NCI-H2029 (cell line): ENCODE measurements around the gene SIGMAR1.
"Not testable (repeated sequence)": the region's sequence is repeated elsewhere in the genome, so short reads cannot be mapped to it uniquely, and the experiment has no call there.

ENCODE experiments used
- DNase-seq: peaks from one replicate; lab custom pipeline; 2025; lab: John Stamatoyannopoulos, UW

The SIGMAR1 gene

GRCh38 chr9:34654323-34655051 lies 16.9 kb upstream of the SIGMAR1 start:
- peak; percentile 49 for DNase-seq

DNA sequence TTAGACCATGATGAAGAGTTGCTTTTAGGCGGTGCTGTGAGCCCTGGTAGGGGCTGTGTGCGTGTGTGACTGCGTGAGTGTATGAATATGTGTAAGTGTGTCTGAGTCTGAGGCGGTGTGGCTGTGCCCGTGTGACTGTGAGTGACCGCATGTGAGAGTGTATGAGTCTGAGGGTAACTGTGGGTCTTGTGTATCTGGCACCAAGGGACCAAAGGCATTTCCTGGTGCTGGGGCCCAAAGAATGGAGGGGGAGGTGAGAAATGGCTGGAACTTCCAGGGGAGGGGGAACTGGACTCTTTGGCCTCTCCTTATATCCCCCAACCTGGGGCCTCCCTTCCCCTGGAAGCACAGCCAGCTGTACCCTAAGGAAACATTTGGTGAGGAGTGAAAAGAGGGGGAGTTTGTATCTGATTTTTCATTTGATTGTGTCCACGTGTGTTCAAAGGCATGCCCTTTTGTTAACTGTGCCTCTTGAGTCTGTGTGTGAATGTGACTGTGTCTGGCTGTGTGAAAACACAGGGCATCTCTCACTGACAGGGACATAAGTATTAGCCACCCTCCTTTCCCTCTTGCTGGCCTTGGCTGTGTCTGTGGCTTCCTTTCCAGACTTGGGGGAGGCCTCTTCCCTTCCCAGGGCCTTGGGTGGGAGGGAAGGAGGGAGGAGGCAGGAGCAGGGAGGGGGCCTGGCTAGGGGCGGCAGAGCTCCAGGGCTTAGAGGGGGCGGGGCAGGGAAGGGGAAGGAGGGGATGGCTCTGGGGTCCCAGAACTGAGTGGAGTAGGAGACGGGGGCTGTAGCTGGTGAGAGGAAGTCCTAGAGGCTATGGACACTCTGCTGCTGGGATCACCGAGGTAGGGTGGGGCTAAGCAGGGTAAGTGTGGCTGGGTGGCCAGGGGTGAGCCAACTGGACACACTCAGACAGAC lies 15.8 kb upstream of the SIGMAR1 start:
- DNase-seq, result no peak

DNA sequence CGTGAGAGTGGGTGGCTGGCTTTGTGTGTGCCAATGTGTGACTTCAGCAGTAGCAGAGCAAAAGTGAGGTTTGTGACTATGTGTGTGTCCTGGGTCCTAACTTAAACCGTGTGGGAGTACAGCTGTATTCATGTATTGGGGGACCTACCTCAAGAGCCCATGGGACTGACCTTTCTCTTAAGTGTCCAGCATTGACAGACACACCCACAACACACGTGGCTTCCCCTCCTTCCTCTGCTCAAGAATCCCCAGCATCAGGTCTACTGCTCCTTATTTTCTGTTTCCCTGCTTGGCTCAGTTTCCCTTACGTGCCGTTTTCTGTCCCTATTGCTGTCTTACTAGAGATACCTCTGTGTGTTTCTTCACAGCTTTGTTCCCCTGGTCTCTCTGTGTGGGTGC lies 15.0 kb upstream of the SIGMAR1 start:
- DNase-seq, result no peak

- peak; percentile 56 for DNase-seq
These were observed 14.5 kb upstream of the SIGMAR1 start, which contains the start of gene IL11RA for GRCh38 chr9:34651876-34652601. TSS of gene IL11RA (plus strand) at chr9:34652185. CDS start at chr9:34655218, 3,033 bp downstream.

DNA sequence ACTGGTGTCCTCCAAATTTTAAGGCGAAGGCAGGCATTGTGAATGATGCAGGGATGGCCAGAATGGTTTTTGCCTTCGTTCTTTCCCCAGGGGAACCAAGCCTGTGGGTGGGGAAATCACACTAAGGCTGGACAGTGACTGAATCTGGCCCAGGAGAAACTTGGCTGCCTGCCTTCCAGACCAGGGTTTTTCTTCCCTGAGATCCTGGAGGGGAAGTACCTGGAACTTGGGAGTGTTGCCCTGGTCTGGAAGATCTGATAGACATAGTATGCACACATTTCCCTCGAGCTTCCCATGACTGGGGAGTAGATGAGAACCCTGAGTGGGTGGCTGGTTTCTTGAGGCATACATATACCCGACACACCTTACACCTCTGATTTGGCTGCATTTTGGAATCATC lies 13.7 kb upstream of the SIGMAR1 start:
- DNase-seq, result no peak

DNA sequence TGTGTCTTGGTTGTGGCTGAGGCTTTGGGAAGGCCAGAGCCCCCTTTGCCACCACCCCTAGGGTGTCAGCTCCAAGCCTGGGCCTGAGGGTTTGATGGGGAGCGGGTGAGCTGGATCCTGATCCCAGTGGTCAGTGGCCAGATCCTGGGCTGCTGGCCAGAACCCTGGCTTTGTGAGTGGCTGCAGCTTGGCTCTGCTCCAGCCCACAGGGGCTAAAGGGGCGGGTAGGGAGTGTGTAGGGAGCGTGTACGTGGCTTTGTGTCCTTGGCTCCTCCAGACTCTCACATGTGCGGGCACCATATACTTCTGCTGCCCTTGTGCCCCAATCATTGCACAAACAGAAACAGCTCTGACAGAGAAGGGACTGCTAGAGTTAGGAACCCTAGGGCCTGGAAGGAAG lies 13.2 kb upstream of the SIGMAR1 start:
- DNase-seq, result no peak

DNA sequence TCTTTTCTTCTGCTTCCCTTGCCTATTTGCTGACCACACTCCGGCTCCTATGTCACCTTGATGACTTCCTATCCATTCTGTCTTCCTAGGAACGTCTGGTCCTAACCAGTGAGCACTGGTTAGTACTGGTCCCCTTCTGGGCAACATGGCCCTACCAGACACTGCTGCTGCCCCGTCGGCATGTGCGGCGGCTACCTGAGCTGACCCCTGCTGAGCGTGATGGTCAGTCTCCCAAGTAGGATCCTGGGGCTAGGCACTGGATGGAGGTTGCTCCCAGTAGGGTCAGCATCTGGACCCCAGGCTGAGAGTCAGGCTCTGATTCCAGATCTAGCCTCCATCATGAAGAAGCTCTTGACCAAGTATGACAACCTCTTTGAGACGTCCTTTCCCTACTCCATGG lies 11.1 kb upstream of the SIGMAR1 start:
- DNase-seq, result no peak

GRCh38 chr9:34647651-34648050 lies 10.1 kb upstream of the SIGMAR1 start:
- DNase-seq, result no peak

GRCh38 chr9:34647084-34647403 lies 9.5 kb upstream of the SIGMAR1 start:
- DNase-seq, result no peak

DNA sequence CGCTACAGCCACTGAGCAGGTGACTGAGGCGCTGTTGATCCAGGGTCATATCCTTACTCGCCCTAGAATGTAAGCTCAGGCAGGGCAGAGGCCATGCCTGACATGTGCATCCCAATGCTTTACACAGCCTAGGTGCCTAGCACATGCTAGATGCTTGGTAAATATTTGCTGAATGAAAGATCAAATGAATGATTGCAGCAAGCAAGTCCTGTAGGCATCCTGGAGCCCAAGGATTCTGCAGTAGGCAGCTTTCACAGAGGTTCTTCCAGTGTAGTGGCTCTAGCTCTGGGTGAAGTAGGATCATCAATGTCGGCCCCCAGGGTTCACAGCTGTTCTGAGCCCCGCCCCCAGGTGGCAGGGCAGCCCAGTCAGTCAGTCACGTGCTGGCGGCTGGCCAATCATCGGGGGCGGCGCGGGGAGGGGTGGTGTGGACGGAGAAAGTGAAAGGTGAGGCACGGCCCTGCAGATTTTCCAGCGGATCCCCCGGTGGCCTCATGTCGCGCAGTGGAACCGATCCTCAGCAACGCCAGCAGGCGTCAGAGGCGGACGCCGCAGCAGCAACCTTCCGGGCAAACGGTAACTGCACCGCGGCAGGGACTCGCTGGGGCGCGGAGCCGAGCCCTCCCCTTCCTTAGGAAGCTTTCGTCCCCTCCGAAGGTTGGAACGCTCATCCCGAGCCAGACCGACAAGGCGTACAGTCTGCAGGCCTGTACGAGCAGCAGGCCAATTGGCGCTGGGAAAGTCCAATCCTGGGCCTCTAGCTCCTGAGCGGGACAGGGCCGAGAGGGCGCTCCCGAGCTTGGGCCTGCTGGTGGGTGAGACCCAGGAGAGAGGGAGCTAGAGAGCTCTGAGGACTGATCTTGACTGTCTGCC lies 8.9 kb upstream of the SIGMAR1 start, which contains the start of gene GALT:
GALT (plus strand) TSS at position 465 of the 873 bp plus-strand sequence; CDS start at position 495, 30 bp downstream.
- DNase-seq, result peak; percentile 90

- DNase-seq, result no peak
These were observed 7.3 kb upstream of the SIGMAR1 start for GRCh38 chr9:34644766-34645314.

DNA sequence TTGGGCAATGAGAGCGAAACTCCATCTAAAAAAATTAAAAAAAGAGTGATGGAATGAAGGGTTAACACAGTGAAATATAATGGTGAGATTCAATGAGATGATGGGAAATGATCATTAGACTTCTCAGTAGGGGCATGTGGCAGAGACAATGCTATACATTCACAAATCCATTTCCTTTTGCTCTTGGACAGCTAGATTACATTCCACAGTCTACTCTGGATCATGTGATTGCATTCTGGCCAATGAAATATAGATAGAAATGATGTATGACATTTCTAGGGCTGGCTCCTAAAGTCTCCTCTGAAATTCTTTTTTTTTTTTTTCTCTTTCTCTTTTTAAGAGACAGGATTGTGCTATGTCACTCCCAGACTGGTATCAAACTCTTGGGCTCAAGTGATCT lies 5.1 kb upstream of the SIGMAR1 start:
- DNase-seq, result no peak

GRCh38 chr9:34639322-34639721 lies 1.7 kb upstream of the SIGMAR1 start:
- DNase-seq, result not testable (repeated sequence)

DNA sequence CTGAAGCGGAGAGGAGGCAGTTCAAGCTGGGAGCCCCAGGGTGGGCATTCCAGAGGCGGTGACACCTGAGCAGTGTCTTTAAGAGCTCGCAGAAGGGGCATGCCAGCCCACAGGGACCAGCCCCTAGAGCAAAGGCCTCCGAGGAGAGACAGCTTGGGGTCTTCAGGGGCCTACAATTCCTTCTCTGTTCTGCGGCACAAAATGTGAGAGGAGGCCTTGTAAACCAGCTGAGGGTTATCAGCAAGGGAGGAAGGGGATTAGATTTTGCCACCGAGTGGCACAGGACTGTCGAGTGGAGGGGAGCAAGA lies 505 bp upstream of the SIGMAR1 start:
- no peak for DNase-seq

- DNase-seq, result peak; percentile 49
These were observed 714 bp downstream of the SIGMAR1 start for GRCh38 chr9:34636791-34637355.

GRCh38 chr9:34635556-34635955 lies 2.0 kb downstream of the SIGMAR1 start:
- no peak for DNase-seq

DNA sequence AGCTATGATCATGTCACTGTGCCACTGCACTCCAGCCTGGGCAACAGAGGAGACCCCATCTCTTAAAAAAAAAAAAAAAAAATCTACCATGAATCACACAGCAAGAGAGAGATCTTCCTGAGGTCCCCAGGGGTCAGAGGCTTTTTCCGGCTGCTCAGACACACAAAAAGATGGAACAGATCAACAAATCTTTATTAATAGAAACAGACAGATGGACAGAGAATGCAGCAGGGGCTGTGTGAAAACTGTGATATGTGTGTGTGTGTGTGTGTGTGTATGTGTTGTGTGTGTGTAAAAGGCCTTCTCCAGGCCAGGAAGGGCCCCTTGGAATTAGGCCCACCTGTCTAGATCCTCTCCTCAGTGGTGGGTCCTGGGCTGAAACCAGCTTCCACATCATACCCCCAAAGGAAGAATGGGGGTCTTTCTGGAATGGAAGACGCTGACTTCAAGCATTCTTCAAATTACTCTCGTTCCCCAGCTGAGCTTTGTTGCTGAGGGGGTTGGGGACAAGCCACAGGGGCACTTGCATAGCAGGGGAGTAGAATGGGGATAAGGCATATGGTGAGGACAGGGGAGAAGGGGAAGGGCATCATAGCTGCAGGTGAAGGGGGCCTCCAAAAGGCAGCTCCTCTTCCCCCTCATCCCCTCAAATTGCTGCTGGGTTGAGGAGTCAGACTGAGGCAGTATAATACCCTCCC lies 2.9 kb downstream of the SIGMAR1 start:
- DNase-seq, result no peak

DNA sequence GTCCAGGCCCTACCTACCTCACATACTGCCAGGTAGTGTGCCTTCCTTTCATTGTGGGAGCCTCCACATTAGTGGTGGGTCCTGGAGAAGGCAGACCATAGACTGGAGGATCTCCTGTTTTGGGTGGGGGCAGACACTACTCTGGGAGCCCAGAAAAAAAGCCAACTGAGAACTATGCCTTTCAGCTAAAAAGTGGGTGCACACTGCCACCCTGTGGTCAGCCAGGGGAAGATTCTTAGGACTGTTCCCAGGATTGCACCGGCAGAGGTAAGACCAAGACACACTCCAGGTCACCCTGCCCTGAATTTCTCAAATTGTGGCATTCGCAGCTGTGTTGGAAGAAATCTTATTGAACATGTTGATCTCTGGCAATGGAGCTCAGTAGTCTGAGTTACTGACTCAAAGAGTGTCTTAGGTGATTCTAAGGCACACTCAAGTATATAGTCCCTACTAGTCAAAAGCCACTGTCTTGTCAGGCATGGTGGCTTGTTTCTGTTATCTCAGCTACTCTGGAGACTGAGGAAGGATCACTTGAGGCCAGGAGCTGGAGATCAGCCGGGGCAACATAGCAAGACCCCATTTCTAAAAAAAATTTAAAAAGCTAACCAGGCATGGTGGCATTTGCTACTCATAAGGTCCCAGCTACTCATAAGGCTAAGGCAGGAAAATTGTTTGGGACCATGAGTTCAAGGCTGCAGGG lies 3.6 kb downstream of the SIGMAR1 start:
- DNase-seq, result peak; percentile 27

- no peak for DNase-seq
These were observed 4.4 kb downstream of the SIGMAR1 start for GRCh38 chr9:34633166-34633565.
